ENCODE measurements around the gene LKAAEAR1. TPM values are rescaled to one million over a fixed set of nuclear protein-coding genes. Genes with fewer than 3 reads are reported as not detected.

The LKAAEAR1 gene
- total and polyA plus RNA-seq, 2 of the 13 experiments (the other 11 are each of a cell fraction or from before 2014, with no cell fraction given), result not detected

DNA sequence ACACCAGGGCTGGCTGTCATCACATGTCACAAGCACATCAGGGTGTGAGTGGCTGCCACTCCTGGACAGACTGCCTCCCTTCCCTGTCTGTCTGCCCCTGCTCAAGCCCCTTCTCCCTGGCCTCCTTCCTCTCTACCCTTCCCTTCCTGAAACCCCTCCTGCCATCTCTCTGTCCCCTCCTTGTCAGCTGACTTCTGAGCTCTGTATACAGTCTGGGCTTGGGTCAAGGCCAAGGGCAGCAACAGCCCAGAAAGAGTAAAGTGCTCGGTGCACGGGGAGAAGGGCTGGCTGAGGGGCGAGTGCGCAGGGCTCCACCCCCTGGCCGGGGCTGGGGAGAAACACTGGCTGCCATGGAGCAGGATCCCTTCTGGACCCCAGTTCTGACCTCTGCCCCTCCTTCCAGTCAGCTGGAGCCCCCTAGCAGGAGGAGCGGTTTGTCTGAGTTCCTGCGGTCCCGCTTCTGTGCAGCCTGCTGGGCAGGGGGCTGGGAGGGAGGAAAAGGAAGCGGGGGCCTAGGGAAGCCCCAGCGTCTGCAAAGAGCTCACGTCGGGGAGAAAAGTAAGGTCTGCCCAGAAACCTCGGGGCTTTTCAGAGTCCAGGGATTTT lies 2.0 kb downstream of the LKAAEAR1 start (continued):
- TF ChIP-seq PHF20 (CRISPR knock-in tag; IDR thresholded peaks at IDR 0.05), result no peak
- TF ChIP-seq ZNF776 (CRISPR knock-in tag; IDR thresholded peaks at IDR 0.05), result no peak
- TF ChIP-seq, protein P1, sequence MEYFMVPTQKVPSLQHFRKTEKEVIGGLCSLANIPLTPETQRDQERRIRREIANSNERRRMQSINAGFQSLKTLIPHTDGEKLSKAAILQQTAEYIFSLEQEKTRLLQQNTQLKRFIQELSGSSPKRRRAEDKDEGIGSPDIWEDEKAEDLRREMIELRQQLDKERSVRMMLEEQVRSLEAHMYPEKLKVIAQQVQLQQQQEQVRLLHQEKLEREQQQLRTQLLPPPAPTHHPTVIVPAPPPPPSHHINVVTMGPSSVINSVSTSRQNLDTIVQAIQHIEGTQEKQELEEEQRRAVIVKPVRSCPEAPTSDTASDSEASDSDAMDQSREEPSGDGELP (IDR thresholded peaks at IDR 0.05; ENCODE audit: borderline replicate concordance, low read depth), result peak; percentile 92; the same call in 1 of the 2 replicates
- TF ChIP-seq ZNF773 (CRISPR knock-in tag; IDR thresholded peaks at IDR 0.05; ENCODE audit: borderline replicate concordance), result no peak
- peak; percentile 40 for TF ChIP-seq TBL1XR1 (IDR thresholded peaks at IDR 0.05; ENCODE audit: borderline replicate concordance, low read length, partially characterized antibody)
- no peak for TF ChIP-seq KAT2B (IDR thresholded peaks at IDR 0.05; ENCODE audit: borderline replicate concordance, low read depth, low read length)
- TF ChIP-seq, protein P2, sequence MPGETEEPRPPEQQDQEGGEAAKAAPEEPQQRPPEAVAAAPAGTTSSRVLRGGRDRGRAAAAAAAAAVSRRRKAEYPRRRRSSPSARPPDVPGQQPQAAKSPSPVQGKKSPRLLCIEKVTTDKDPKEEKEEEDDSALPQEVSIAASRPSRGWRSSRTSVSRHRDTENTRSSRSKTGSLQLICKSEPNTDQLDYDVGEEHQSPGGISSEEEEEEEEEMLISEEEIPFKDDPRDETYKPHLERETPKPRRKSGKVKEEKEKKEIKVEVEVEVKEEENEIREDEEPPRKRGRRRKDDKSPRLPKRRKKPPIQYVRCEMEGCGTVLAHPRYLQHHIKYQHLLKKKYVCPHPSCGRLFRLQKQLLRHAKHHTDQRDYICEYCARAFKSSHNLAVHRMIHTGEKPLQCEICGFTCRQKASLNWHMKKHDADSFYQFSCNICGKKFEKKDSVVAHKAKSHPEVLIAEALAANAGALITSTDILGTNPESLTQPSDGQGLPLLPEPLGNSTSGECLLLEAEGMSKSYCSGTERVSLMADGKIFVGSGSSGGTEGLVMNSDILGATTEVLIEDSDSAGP (CRISPR knock-in tag; IDR thresholded peaks at IDR 0.05; ENCODE audit: borderline replicate concordance), result no peak
- peak; percentile 52; the same call in 1 of the 2 replicates for TF ChIP-seq THAP11 (CRISPR knock-in tag; IDR thresholded peaks at IDR 0.05)
- TF ChIP-seq, protein P3, sequence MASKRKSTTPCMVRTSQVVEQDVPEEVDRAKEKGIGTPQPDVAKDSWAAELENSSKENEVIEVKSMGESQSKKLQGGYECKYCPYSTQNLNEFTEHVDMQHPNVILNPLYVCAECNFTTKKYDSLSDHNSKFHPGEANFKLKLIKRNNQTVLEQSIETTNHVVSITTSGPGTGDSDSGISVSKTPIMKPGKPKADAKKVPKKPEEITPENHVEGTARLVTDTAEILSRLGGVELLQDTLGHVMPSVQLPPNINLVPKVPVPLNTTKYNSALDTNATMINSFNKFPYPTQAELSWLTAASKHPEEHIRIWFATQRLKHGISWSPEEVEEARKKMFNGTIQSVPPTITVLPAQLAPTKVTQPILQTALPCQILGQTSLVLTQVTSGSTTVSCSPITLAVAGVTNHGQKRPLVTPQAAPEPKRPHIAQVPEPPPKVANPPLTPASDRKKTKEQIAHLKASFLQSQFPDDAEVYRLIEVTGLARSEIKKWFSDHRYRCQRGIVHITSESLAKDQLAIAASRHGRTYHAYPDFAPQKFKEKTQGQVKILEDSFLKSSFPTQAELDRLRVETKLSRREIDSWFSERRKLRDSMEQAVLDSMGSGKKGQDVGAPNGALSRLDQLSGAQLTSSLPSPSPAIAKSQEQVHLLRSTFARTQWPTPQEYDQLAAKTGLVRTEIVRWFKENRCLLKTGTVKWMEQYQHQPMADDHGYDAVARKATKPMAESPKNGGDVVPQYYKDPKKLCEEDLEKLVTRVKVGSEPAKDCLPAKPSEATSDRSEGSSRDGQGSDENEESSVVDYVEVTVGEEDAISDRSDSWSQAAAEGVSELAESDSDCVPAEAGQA (IDR thresholded peaks at IDR 0.05; ENCODE audit: low read depth), result no peak
- TF ChIP-seq, protein P3 (CRISPR knock-in tag; IDR thresholded peaks at IDR 0.05; ENCODE audit: borderline replicate concordance), result no peak
- TF ChIP-seq AGO2 (optimal IDR thresholded peaks at IDR 0.05; ENCODE audit: low read depth, low read length), result no peak
- no peak for TF ChIP-seq AKAP8 (CRISPR knock-in tag; IDR thresholded peaks at IDR 0.05)
- TF ChIP-seq HNRNPL (IDR thresholded peaks at IDR 0.05; ENCODE audit: low read depth, low read length), result no peak
- no peak for TF ChIP-seq ZFP41 (CRISPR knock-in tag; IDR thresholded peaks at IDR 0.05; ENCODE audit: borderline replicate concordance)
- TF ChIP-seq ZNF3 (CRISPR knock-in tag; IDR thresholded peaks at IDR 0.05), result no peak
- TF ChIP-seq, protein P4, sequence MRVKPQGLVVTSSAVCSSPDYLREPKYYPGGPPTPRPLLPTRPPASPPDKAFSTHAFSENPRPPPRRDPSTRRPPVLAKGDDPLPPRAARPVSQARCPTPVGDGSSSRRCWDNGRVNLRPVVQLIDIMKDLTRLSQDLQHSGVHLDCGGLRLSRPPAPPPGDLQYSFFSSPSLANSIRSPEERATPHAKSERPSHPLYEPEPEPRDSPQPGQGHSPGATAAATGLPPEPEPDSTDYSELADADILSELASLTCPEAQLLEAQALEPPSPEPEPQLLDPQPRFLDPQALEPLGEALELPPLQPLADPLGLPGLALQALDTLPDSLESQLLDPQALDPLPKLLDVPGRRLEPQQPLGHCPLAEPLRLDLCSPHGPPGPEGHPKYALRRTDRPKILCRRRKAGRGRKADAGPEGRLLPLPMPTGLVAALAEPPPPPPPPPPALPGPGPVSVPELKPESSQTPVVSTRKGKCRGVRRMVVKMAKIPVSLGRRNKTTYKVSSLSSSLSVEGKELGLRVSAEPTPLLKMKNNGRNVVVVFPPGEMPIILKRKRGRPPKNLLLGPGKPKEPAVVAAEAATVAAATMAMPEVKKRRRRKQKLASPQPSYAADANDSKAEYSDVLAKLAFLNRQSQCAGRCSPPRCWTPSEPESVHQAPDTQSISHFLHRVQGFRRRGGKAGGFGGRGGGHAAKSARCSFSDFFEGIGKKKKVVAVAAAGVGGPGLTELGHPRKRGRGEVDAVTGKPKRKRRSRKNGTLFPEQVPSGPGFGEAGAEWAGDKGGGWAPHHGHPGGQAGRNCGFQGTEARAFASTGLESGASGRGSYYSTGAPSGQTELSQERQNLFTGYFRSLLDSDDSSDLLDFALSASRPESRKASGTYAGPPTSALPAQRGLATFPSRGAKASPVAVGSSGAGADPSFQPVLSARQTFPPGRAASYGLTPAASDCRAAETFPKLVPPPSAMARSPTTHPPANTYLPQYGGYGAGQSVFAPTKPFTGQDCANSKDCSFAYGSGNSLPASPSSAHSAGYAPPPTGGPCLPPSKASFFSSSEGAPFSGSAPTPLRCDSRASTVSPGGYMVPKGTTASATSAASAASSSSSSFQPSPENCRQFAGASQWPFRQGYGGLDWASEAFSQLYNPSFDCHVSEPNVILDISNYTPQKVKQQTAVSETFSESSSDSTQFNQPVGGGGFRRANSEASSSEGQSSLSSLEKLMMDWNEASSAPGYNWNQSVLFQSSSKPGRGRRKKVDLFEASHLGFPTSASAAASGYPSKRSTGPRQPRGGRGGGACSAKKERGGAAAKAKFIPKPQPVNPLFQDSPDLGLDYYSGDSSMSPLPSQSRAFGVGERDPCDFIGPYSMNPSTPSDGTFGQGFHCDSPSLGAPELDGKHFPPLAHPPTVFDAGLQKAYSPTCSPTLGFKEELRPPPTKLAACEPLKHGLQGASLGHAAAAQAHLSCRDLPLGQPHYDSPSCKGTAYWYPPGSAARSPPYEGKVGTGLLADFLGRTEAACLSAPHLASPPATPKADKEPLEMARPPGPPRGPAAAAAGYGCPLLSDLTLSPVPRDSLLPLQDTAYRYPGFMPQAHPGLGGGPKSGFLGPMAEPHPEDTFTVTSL (CRISPR knock-in tag; IDR thresholded peaks at IDR 0.05; ENCODE audit: borderline replicate concordance), result no peak

Data from HepG2 (cell line).